NCI-H1105 treated with DMSO at 0.1 percent for 48 hours (cell line): ENCODE measurements around the gene OS9.
"Not testable (repeated sequence)": the region's sequence is repeated elsewhere in the genome, so short reads cannot be mapped to it uniquely, and the experiment has no call there.

Source experiments
- DNase-seq: peaks from one replicate; lab custom pipeline; 2025; lab: John Stamatoyannopoulos, UW

The OS9 gene, protein sequence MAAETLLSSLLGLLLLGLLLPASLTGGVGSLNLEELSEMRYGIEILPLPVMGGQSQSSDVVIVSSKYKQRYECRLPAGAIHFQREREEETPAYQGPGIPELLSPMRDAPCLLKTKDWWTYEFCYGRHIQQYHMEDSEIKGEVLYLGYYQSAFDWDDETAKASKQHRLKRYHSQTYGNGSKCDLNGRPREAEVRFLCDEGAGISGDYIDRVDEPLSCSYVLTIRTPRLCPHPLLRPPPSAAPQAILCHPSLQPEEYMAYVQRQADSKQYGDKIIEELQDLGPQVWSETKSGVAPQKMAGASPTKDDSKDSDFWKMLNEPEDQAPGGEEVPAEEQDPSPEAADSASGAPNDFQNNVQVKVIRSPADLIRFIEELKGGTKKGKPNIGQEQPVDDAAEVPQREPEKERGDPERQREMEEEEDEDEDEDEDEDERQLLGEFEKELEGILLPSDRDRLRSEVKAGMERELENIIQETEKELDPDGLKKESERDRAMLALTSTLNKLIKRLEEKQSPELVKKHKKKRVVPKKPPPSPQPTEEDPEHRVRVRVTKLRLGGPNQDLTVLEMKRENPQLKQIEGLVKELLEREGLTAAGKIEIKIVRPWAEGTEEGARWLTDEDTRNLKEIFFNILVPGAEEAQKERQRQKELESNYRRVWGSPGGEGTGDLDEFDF

DNA sequence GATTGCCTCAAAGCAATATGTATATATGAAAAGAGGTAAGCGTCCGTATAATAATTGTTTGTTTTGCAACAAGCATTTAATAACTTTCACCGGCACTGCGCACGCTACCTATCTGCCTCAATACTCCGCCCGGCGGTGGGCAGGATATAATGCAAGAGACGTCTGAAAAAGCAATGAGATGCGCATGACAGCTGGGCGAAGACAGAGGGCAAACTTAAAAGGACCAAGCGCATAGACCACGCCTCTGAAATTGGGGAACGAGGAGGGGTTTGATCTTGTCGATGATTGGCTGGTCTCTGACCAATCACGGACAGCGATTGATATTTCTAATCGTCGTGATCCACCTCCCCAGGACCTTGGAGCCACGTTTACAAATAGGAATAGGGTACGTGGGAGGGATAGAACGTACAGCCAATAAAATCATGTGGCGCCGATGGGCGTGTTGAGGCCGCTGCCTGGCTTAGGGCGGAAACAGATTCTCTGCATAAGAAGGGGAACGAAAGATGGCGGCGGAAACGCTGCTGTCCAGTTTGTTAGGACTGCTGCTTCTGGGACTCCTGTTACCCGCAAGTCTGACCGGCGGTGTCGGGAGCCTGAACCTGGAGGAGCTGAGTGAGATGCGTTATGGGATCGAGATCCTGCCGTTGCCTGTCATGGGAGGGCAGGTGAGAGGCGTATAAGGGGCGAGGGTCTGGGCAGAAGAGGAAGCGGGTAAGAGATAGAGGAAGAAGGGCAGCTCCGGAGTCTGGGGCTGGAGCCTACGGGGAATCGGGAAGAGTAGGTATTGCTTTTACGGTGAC is at the start of gene OS9:
Gene OS9, plus strand, starts transcription at position 474 of the 800 bp plus-strand sequence. Its CDS starts 30 bp downstream, at position 504.
- peak; percentile 98 for DNase-seq

DNA sequence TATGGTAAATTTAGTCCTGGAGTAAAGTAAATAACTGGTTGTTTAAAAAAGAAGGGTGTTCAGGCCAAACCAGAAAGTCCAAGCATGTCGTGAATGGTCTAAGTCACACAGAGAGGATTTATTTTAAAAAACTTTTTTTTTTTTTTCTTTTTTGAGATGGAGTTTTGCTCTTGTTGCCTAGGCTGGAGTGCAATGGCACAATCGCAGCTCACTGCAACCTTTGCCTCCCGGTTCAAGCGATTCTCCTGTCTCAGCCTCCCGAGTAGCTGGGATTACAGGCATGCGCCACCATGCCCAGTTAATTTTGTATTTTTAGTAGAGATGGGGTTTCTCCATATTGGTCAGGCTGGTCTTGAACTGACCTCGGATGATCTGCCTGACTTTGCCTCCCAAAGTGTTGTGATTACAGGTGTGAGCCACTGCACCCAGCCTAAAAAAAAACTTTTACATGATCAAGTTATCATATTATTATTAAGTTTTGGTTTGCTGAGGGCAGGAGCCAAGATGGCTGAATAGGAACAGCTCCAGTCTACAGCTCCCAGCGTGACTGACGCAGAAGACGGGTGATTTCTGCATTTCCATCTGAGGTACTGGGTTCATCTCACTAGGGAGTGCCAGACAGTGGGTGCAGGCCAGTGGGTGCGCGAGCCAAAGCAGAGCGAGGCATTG is 47.8 kb upstream of the OS9 start:
- DNase-seq, result not testable (repeated sequence)

DNA sequence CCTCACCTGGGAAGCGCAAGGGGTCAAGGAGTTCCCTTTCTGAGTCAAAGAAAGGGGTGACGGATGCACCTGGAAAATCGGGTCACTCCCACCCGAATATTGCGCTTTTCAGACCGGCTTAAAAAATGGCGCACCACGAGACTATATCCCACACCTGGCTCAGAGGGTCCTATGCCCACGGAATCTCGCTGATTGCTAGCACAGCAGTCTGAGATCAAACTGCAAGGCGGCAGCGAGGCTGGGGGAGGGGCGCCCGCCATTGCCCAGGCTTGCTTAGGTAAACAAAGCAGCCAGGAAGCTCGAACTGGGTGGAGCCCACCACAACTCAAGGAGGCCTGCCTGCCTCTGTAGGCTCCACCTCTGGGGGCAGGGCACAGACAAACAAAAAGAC is 47.3 kb upstream of the OS9 start:
- DNase-seq, result not testable (repeated sequence)

DNA sequence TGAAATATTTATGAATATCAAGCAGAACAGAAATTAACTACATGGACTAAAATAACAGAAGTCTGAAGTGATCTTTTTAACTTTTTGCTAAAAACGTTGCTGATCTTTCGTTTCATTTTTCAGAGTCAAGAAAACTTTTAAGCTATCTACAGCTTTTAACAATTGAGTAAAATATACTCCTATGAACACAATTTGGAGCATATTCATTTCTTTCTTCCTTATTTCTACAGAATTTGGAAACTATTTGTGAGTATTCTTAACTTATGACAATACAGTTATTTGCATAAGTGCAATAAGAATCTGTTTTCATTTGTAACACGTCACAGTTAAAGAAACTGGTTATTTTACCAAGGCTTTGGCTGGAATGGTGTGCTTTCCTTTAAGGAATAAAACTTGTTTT is 39.9 kb upstream of the OS9 start:
- no peak for DNase-seq

DNA sequence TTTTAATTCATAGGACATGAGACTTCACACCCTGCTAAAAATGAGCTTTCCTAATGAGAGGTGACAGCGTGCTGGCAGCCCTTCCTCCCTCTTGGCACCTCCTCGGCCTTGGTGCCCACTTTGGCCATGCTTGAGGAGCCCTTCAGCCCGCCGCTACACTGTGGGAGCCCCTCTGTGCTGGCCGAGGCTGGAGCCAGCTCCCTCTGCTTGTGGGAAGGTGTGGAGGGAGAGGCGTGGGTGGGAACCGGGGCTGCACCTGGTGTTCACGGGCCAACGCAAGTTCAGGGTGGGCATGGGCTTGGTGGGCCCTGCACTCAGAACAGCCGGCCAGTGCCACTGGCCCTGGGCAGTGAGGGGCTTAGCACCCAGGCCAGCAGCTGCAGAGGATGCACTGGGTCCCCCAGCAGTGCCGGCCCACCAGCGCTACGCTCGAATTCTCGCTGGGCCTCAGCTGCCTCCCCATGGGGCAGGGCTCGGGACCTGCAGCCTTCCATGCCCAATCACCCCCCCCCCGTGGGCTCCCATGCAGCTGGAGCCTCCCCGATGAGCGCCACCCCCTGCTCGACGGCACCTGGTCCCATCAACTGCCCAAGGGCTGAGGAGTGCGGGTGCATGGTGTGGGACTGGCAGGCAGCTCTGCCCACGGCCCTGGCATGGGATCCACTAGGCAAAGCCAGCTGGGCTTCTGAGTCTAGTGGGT is 38.2 kb upstream of the OS9 start:
- no peak for DNase-seq

DNA sequence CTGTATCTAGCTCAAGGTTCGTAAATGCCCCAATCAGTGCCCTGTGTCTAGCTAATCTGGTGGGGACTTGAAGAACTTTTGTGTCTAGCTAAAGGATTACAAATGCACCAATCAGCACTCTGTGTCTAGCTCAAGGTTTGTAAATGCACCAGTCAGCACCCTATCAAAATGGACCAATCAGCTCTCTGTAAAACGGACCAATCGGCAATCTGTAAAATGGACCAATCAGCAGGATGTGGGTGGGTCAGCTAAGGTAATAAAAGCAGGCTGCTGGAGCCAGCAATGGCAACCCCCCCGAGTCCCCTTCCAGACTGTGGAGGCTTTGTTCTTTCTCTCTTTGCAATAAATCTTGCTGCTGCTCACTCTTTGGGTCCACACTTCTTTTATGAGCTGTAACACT is 37.5 kb upstream of the OS9 start:
- not testable (repeated sequence) for DNase-seq

DNA sequence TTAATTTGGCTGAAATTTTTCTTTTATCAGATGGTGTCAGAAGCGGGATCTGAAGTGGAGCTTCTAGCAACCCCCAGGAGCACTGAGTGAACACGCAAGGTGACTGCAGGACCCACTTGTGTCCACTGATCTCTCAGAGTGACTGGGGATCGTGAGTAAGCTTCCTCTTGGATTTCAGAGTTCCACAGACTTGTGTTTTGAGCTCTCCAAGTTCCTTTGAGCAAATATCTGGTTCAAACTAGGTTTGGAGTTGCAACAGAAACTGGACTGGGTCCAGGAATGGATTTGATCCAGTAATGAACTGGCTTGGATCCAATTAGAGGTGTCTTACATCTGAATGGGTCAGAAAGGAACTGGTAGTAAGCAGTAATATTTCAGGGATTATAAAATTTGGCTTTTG is 36.2 kb upstream of the OS9 start:
- DNase-seq, result no peak

DNA sequence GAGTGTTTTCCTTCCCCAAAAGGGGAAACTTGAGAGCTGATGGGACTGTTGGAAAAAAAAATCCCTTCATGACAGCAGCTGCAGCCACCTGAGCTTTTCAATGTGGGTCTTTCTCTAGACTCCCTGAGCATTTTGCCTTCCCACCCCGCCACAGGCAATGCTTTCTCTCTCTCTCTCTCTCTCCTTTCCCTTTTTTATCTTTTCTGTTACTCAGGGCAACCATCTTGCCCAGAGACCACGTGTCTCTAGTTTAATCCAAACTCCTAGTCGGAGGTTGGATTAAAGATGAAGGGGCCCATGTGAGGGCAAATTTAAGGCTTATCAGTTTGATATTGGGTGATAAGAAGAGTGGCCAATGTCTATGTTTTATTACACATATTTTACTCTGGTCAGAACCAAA is 35.0 kb upstream of the OS9 start:
- DNase-seq, result no peak

DNA sequence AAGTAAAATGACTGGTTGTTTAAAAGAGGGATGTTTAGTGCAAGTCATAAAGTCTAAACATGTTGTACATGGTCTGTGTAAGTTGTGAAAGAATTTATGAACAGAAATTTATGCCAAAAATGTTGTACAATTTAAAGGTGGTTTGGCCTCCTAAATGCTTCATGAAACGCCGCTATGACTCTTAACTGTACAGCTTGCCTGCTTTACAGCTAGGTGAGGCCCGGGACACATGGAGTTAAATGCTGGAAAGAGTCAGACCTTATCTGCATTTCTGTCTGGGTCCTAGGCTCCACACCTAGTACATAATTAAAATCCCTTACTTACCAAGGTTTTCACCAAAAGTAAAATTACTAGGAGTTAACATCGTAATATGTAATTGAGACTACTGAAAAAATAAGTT is 32.6 kb upstream of the OS9 start:
- no peak for DNase-seq

DNA sequence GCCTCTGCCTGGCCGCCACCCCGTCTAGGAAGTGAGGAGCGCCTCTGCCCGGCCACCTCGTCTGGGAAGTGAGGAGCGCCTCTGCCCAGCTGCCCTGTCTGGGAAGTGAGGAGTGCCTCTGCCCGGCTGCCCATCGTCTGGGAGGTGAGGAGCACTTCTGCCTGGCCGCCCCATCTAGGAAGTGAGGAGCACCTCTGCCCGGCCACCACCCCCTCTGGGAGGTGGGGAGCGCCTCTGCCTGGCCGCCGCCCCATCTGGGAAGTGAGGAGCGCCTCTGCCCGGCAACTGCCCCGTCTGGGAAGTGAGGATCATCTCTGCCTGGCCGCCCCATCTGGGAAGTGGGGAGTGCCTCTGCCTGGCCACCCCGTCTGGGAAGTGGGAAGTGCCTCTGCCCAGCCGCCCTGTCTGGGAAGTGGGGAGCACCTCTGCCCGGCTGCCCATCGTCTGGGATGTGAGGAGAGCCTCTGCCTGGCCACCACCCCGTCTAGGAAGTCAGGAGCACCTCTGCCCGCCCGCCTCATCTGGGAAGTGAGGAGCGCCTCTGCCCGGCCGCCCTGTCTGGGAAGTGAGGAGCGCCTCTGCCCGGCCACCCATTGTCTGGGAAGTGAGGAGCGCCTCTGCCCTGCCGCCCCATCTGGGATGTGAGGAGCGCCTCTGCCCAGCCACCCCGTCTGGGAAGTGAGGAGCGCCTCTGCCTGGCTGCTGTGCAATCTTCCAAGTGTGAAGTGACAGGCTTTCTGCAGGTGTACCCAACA is 28.7 kb upstream of the OS9 start:
- not testable (repeated sequence) for DNase-seq

DNA sequence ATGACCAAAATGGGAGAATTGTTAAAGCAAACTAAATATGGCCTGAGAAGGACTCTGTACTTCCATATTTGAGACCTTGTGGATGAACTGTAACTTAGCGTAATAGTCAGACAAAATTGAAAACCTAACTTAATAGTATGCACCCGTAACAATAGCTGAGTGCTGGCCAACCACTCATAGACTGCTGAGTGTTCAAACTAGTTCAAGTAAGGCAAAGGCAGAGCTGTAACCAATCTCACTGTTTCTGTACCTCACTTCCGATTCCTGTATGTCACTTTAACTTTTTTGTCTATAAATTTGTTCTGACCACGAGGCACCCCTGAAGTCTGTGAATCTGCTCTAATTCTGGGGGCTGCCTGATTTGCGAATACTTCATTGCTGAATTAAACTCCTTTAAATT is 27.0 kb upstream of the OS9 start:
- DNase-seq, result no peak

DNA sequence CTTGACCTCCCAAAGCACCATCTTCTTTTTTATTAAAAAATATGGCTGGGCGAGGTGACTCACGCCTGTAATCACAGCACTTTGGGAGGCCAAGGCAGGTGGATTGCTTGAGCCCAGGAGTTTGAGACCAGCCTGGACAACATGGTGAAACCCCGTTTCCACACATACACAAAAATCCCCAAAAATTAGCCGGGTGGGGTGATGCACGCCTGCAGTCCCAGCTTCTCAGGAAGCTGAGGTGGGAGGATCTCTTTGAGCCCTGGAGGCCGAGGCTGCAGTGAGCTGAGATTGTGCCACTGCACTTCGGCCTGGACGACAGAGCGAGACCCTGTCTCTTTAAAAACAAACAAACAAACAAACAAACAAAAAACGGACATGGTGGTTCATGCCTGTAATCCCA is 24.2 kb upstream of the OS9 start:
- DNase-seq, result not testable (repeated sequence)

DNA sequence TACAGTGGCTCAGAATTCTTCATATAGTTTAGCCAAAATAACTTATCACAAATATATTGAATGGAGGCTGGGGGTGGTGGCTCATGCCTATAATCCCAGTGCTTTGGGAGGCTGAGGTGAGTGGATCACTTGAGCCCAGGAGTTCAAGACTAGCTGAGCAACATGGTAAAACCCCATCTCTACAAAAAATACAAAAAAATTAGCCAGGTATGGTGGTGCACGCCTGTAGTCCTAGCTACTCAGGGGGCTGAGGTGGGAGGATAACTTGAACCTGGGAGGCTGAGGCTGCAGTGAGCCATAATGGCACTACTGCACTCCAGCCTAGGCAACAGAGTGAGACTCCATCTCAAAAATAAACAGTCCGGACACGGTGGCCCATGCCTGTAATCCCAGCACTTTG is 22.1 kb upstream of the OS9 start:
- DNase-seq, result not testable (repeated sequence)

DNA sequence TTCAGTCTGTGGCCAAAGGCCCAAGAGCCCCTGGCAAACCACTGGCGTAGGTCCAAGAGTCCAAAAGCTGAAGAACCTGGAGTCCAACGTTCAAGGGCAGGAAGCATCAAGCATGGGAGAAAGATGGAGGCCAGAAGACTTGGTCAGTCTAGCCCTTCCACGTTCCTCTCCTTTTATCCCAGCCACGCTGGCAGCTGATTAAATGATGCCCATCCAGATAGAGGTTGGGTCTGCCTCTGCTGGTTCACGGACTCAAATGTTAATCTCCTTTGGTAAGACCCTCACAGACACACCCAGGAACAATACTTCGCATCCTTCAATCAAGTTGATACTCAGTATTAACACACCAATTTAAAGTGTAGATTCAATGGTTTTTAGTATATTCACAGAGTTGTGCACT is 21.1 kb upstream of the OS9 start:
- no peak for DNase-seq

DNA sequence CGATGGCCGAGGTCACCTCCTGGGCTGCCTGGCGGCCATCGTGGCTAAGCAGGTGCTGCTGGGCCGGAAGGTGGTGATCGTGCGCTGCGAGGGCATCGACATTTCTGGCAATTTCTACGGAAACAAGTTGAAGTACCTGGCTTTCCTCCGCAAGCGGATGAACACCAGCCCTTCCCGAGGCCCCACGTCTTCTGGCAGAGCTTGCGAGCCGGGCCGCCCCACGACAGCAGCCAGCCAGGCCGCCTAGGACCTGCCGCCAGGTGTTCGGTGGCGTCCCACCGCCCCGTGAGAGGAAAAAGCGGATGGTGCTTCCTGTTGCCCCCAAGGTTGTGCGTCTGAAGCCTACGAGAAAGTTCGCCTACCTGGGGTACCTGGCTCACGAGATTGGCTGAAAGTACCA is 19.2 kb upstream of the OS9 start:
- DNase-seq, result no peak

DNA sequence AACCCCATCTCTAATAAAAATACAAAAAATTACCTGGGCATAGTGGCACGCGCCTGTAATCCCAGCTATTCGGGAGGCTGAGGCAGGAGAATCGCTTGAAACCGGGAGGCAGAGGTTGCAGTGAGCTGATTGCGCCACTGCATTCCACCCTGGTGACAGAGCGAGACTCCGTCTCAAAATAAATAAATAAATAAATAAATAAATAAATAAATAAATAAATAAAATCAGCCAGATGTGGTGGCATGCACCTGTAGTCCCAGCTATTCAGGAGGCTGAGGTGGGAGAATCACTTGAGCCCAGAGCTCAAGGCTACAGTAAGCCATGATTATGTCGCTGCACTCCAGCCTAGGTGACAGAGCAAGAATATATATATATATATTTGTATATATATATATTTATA is 16.0 kb upstream of the OS9 start:
- DNase-seq, result not testable (repeated sequence)

DNA sequence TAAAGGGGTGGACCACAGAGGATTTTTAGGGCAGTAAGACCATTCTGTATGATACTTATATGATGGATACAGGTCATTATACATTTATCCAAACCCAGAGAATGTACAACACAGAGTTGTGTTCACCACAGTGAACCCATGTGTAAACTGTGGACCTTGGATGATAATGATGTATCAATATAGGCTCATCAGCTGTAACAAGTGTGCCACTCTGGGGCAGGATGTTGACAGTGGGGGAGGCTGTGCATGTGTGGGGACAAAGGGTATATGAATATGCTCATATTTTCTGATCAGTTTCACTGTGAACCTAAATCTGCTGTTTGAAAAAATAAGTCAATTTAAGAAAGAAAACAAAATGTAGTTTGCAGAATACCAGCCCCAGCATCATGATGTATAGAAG is 14.2 kb upstream of the OS9 start:
- DNase-seq, result no peak

DNA sequence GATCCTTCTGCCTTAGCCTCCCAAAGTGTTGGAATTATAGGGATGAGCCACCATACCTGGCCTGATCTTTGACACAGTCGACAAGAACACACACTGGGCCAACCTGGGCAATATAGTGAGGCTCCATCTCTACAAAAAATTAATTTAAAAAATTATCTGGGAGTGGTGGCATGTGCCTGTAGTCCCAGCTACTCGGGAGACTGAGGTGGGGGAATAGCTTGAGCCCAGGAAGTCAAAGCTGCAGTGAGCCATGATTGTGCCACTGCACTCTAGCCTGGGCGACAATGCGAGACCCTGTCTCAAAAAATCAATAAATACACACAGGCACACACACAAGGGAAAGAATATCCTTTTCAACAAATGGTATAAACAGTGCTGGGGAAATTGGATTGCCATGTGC is 6.1 kb upstream of the OS9 start:
- DNase-seq, result no peak

DNA sequence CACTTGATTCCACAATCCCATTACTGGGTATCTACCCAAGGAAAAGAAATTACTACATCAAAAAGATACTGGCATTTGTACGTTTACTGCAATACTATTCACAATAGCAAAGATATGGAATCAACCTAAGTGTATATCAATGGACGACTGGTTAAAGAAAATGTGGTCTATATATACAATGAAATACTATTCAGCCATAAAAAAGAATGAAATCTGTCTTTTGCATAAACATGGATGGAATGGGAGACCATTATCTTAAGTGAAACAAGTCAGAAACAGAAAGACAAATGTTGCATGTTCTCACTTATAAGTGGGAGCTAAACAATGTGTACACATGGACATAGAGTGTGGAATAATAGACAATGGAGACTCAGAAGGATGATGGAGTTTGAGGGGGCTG is 5.0 kb upstream of the OS9 start:
- no peak for DNase-seq

DNA sequence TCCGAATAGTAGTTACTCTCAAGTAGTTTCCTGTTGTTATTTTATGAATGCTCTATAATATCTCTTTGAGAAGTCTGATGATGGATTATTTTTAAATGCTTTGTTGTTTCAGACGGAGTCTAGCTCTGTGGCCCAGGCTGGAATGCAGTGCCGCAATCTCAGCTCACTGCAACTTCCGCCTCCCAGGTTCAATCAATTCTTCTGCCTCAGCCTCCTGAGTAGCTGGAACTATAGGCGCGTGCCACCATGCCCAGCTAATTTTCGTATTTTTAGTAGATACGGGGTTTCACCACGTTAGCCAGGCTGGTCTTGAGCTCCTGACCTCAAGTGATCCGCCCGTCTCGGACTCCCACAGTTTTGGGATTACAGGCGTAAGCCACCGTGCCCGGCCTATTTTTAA is 1.4 kb upstream of the OS9 start:
- DNase-seq, result no peak

DNA sequence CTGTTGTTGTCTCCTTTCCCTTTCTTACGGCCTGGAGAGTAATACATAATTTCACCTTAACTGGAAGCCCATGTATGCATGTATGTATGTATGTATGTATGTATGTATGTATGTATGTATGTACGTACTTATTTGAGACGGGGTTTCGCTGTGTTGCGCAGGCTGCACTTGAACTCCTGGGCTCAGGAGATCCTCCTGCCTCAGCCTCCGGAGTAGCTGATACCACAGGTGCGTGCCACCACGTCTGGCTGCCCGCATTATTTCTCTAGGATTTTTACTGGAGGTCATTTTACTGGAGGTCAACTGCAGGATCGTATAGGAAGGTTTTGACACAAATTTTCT is 644 bp upstream of the OS9 start:
- DNase-seq, result no peak
